GM21576 (cell line): ENCODE data around the gene WDR7.

Source experiments
- ATAC-seq: cut with Tn5 transposase; IDR thresholded peaks from one replicate; pipeline ENCODE4 v1.9.1; 2021; ENCODE audit warnings: mild to moderate bottlenecking, moderate library complexity; ENCODE audit not compliant: unreplicated experiment

Gene WDR7

GRCh38 chr18:56929886-56930285, 278.7 kb downstream of the WDR7 start:
- no peak for ATAC-seq

GRCh38 chr18:56933472-56933871, 282.3 kb downstream of the WDR7 start:
- ATAC-seq: no peak

GRCh38 chr18:56934131-56934530, 283.0 kb downstream of the WDR7 start:
- ATAC-seq: no peak

- ATAC-seq: no peak
Observed at GRCh38 chr18:56934906-56935305, 283.7 kb downstream of the WDR7 start.

- ATAC-seq: no peak
Observed at GRCh38 chr18:56935434-56936040, 284.4 kb downstream of the WDR7 start.

- no peak for ATAC-seq
Observed at GRCh38 chr18:56936457-56936856, 285.3 kb downstream of the WDR7 start.

- no peak for ATAC-seq
Observed at GRCh38 chr18:56937874-56938430, 286.8 kb downstream of the WDR7 start.

GRCh38 chr18:56945171-56946083, 294.3 kb downstream of the WDR7 start:
- no peak for ATAC-seq

GRCh38 chr18:56947236-56947635, 296.1 kb downstream of the WDR7 start:
- no peak for ATAC-seq

- ATAC-seq: no peak
Observed at GRCh38 chr18:56952026-56952425, 300.9 kb downstream of the WDR7 start.

GRCh38 chr18:56953428-56954198, 302.5 kb downstream of the WDR7 start:
- no peak for ATAC-seq

GRCh38 chr18:56955490-56955889, 304.3 kb downstream of the WDR7 start:
- ATAC-seq: no peak

GRCh38 chr18:56959120-56959519, 308.0 kb downstream of the WDR7 start:
- ATAC-seq: no peak

- ATAC-seq: no peak
Observed at GRCh38 chr18:56962322-56962721, 311.2 kb downstream of the WDR7 start.

- no peak for ATAC-seq
Observed at GRCh38 chr18:56967035-56967434, 315.9 kb downstream of the WDR7 start.

GRCh38 chr18:56973487-56973886, 322.3 kb downstream of the WDR7 start:
- no peak for ATAC-seq

- ATAC-seq: no peak
Observed at GRCh38 chr18:56974141-56974540, 323.0 kb downstream of the WDR7 start.

- ATAC-seq: no peak
Observed at GRCh38 chr18:56975276-56975675, 324.1 kb downstream of the WDR7 start.

GRCh38 chr18:56977309-56977708, 326.1 kb downstream of the WDR7 start:
- ATAC-seq: no peak

GRCh38 chr18:56977771-56978170, 326.6 kb downstream of the WDR7 start:
- ATAC-seq: no peak

- ATAC-seq: no peak
Observed at GRCh38 chr18:56980151-56980550, 329.0 kb downstream of the WDR7 start.
